ENCODE results near the gene NAALADL1.
"Not testable (repeated sequence)": the region's sequence is repeated elsewhere in the genome, so short reads cannot be mapped to it uniquely, and the experiment has no call there.

Gene NAALADL1

DNA sequence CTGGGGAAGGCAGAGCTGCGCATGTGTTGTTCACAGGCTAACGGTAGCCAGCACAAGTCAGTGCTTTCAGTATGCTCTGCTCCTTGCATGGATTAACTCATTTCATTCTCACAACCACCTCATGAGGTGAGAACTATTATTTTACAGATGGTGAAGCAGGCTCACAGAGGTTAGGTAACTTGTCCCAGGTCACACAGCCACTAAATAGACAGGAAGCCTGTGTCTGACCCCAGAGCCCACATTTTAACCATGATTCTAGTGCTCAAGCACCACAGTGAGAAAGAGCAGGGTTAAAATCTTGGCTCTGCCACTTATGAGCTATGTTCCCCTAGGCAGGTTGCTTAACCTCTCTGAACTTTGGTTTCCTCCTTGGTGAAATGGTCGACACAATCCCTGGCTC lies 37.4 kb downstream of the NAALADL1 start:
- intact Hi-C loops (cut with DNase I), result no loop called here
- DNase-seq, result no peak

DNA sequence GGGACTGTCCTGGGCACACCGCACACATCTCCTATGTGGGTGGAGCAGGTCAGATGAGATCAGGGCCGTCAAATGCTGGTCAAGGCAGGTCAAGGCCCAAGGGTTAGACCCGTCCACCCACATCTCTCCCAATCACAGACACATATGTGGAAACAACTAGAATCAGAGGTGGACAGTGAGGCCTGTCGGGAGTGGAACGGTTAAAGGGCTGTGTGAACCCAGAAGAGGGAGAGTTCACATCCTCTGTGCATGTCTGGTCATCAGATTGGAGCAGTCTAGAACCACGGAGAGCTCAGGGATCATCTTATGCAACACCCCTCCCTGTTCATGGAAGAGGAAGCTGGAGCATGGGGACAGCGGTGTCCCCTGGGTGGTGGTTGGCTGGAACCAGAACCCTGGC lies 38.5 kb downstream of the NAALADL1 start:
- no peak for DNase-seq
- intact Hi-C loops (cut with DNase I), result no loop called here

DNA sequence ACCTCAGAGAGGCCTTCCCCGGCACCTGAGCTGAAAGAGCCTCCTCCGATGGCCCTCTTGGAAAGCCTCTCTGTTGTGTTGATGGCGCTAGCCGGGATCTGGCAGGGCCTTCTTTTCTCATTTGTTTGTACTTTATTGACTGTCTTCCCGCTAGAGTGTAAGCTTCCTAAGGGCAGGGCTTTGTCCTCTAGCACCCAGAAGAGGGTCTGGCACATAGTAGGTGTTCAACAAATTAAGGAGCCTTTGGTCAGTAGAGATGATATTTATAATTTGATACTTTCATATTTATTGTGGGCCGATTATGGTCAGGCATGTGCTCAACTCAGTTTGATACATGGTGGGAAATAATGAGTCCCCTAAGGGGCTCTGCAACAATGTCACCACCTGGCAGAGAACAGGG lies 40.4 kb downstream of the NAALADL1 start:
- intact Hi-C loops (cut with DNase I), result no loop called here
- DNase-seq, result no peak

DNA sequence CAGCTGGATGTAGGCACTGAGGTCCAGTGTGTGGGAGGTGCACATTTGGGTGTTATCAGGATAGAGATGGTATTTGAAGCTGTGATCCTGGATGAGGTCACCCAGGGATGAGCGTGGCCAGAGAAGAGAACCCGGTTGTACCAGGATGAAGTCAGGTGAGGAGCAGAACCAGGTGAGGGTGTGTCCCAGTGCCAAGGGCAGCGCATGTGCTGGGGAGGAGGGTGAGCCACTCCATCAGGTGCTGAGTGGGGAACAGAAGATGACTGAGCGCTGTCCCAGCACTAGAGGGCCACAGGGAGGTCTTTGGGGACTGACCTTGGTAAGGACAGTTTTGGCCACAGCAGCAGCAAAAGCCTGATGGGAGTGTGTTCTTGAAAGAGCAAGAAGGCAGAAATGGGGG lies 41.6 kb downstream of the NAALADL1 start:
- DNase-seq, result no peak
- intact Hi-C loops (cut with DNase I), result no loop called here

DNA sequence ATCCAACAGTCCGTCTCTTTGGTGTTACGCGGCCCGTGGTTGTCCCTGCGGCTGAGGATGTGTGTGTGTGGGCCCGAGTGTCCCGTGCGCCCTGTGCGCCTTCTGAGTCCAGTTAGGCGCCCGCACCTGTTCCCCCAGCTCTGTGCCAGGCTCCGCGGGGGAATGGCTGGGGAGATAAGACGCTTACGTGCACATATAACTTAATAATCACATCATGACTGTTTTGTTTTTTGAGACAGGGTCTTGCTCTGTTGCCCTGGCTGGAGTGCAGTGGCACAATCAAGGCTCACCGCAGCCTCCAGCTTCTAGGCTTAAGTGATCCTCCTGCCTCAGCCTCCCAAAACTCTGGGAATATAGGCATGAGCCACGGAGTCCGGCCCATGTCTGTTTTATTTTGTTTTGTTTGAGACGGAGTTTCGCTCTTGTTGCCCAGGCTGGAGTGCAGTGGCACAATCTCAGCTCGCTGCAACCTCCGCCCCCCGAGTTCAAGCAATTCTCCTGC lies 43.6 kb downstream of the NAALADL1 start:
- peak in 1 of 10 donors; percentile 33 for DNase-seq
- intact Hi-C loops (cut with DNase I), result loop anchor here (1.0 to 5.0 kb wide), 5 partner anchors 13 to 167 kb away; partner anchors contain the start of genes CDCA5, SAC3D1, SNX15 and ZFPL1

DNA sequence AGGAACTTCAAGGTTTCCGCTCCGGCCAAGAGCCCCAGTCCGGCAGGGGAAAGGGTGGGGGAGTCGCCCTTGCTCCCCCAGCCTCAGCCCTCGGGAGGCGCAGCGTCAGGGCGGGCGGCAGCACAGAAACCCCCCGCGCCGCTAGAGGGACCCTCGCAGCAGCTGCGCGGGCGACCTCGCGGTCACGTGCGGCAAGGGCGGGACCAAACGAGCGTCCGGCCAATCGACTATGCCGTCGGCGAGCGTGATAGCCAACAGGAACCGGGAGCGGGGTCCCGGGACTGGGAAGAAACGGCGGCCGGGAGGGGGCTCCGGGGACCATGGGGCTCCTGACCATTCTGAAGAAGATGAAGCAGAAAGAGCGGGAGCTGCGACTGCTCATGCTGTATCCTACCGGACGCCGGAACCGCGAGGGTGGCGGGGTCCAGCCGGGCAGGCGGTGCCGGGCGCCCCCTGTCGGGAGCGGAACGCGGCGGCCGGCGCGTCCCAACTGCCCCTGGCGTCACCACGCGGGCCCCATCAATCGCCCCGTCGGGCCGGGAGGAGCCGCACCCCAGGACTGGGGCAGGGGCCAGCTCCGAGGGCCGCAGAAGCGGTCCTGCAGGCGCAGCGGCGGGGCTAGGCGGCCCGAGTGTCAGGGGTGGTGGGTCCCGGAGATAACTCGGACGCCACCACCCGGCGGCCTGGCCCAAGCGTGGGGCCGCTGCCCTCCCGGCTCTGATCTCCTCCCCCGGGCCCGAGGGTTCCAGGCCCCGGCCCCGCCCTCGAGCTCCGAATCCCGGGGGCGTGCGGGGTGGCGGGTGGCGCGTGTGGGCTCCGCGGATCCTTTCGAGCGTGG lies 44.2 kb downstream of the NAALADL1 start, which contains the start of gene ARL2:
ARL2 (plus strand) TSS at position 273 of the 838 bp plus-strand sequence; CDS start at position 321, 48 bp downstream.
- intact Hi-C loops (cut with DNase I), result loop anchor here (1.0 to 5.0 kb wide), 6 partner anchors 13 to 167 kb away; partner anchors contain the start of genes CDCA5, SAC3D1, SNX15 and ZFPL1
- DNase-seq, result peak; percentile 91 to 99 (median 94)

DNA sequence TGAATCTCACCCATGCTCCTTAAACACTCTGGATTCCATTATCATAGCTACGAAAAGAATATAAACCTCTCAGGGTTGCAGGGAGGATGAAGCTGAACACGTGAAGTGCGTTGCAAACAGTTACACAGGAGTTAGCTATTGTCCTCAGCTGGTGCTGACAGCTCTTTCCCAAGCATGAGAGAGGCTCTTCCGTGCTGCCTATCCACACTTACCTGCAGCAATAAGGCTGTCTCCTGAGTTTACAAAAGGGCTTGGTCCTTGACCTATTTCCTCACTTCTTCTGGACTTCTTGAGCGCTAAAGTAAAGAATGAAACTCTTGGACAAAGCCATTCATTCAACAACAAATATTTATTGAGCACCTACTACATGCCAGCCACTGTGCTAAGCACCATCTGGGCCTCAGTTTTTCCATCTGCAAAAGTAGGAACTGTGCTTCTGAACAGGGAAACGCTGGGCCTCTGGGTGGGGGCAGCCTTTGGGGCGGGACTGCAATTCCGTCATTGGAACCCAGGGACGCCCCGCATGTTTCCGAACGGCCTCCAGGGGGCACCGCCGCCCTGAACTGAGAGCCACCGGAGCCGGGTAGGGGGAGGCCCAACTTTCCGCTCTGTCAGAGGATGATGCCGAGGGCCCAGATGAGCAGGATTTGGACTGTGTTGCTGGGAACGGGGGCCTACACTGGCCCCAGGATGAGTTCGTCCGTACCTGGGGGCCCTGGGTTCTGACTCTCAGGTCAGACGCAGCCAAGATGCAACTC lies 45.0 kb downstream of the NAALADL1 start:
- DNase-seq, result peak; percentile 81 to 98 (median 89)
- intact Hi-C loops (cut with DNase I), result loop anchor here (2.0 to 5.0 kb wide), 3 partner anchors 86 to 166 kb away; no protein-coding TSS in a partner anchor

DNA sequence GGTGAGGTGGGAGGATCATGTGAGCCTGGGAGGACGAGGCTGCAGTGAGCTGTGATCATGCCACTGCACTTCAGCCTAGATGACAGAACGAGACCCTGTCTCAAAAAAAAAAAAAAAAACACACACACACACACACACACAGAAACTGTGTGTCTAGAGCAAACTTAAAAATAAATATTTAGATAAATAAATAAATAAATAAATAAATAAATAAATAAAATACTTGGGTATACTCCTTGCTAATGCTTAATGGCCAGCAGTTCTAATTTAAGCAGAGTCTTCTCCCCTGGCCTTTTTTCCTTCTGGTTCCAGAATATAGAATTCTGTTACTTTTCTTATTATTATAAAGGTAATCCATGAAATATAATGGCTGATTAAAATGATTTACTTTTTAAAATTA lies 49.5 kb downstream of the NAALADL1 start:
- intact Hi-C loops (cut with DNase I), result no loop called here
- DNase-seq, result no peak

DNA sequence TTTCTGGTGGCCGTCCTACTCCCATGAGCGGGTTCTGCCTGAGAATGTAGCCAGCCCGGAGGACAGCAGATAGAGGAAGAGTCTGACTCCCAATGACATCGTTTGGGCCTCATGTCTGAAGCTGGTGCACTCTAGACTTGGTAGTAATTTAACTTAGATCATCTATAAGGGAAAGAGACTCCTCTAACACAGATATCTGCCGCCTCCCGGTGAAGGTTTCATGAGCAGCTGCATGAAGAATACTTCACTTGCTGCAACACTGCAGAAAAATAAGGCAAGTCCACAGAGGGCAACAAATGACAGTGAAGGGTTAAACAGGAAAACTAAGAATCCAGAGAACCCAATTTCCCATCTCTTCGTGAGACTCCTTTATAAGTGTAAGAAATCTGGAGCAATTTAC lies 50.3 kb downstream of the NAALADL1 start:
- DNase-seq, result no peak
- intact Hi-C loops (cut with DNase I), result no loop called here

DNA sequence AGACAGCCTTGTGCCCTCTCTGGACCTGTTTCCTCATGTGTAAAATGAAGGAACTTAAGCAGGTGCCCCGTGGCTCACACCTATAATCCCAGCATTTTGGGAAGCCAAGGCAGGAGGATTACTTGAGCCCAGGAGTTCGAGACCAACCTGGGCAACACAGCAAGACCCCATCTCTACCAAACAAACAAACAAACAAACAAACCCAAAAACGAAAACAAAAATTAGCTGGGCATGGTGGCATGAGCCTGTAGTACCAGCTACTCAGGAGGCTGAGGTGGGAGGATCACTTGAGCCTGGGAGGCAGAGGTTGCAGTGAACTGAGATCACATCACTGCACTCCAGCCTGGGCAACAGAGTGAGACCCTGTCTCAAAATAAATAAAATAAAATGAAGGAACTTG lies 54.4 kb downstream of the NAALADL1 start:
- DNase-seq; intact Hi-C loops (cut with DNase I): not testable (repeated sequence)

DNA sequence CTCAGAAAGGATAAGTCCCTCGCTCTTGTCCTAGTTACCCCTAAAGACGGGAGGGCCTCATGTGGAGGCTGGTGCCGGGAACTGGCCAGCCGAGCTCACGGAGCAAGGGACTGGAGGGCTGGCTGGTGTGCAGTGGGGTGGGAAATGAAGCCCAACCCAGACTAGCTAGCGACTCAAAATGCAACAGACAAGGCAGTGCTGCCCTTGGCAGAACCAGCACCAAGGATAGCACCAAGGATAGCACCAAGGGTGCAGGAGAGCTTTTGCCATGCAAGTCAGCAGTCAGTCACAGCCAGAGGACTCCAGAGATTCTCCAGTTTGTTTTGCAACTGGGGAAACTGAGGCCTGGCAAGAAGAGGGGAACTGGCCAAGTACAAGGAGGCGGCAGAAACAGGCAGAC lies 55.1 kb downstream of the NAALADL1 start:
- peak in 2 of 10 donors; percentile 3 to 54 for DNase-seq
- intact Hi-C loops (cut with DNase I), result no loop called here

DNA sequence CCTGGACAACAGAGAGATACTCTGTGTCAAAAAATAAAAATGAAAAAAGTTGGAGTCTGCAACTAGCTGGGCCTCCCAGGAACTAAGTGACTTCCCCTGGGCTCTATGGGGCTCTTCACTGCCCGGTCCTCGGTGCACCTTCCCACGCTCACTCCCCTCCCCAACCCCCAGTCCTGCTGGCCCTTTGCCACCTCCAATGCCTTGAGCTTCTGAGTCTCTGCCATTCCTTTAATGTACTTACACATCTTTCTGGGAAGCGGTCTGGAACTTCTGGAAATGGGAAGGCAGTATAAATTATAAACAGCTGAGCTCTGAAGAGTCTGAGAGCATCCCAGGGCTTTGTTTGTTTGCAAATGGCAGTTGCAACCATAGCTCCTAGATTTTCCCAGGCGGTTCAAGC lies 55.6 kb downstream of the NAALADL1 start:
- peak in 1 of 10 donors; percentile 64 for DNase-seq
- intact Hi-C loops (cut with DNase I), result no loop called here

DNA sequence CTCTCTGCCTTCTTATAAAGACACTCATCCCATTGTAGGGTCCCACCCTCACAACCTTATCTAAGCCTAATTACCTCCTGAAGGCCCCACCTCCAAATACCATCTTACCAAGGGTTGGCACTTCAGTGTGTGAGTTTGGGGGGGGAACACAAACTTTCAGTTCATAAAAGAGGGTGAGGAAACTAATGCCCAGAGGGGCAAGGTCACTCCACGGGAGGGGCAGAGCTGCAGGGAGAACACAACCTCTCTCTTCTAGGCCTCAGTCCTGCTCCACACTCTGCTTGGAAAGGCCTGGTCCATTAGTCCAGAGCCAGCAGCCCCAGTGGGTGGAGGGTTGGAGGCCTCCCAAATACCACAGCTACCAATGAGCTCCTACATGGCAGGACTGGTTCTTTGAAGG lies 58.9 kb downstream of the NAALADL1 start:
- intact Hi-C loops (cut with DNase I), result no loop called here
- DNase-seq, result peak in 1 of 10 donors; percentile 21

DNA sequence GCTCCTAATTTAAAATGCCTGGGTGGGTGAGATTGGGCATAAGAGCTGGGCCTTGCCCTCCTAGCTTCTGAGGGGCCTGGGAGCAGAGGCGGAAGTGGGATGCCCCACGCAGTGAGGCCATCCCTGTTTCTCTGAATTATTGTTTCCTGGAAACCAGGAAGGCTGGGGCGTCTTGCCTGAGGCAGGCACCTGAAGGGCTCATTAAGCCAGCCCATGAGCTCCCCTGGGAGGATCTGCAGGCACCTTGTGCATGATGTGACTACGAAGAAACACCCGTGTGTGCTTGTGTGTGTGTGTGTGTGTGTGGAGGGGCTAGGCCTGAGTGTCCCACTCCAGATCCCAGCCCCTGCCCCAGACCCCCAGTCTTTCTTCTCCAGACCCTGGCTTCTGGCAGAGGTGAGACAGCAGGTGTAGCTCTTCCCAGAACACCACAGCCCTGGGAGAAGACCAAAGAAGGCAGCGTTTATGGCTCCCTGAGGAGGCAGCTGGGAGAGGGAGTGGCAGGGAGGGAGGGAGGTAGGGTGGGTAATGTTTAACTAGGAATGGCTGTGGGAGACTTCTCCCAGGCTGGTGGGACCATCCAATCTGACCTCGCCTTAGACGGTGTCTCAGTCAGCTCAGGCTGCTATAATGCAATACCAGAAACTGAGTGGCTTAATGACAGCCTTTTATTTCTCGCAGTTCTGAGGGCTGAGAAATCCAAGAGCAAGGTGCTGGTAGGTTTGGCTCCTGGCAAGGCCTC lies 59.5 kb downstream of the NAALADL1 start:
- peak in 1 of 10 donors; percentile 4 for DNase-seq
- intact Hi-C loops (cut with DNase I), result no loop called here

DNA sequence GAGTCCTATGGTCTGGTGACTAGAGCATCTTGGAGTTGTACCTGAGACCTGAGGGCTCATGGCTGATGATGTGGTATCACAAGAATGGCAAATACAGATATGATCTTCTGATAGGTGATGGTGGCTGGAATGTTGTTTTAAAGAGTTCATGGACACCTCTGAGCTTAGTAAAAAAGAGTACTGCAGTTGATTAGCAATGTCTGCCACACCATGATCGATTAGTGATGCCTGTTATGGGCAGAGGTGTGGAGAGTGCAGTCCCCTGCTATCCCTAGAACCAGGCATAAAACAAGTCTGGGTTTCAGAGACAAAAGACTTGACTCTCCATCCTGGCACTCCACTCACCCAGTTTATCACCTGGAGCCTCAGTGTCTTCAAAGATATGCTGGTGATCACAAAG lies 60.2 kb downstream of the NAALADL1 start:
- intact Hi-C loops (cut with DNase I), result no loop called here
- peak in 1 of 10 donors; percentile 4 for DNase-seq

DNA sequence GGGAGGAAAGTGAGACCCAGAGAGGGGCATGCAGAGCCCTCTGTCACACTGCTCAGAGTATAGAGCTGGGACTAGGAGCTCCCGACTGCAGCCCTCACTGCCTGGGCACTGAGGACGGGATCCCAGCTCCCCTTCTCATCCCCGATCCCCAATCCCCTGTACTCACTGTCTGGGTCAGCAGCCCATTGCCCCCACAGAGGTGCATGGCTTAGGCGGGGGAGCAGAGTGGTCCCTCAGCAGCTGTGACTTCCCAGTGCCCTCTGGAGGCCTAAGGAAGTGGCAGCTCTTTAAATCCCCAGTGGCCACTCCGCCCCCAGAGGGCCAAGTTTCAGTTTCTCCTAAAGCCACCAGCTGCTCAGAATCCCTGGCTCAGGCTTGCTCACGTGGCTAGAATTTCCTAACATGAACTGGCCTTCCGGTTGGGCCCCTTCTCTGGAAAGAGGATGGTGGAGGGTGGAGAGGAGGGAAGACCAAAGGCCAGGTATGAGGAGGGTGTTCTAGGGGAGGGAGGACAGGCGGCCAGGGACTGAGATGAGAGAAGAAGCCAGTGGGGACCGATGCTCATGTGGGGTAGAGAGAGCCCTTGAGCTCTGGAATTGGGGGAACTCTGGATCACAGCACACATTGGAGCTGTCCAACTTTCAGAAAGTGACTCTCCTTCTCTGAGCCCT lies 61.5 kb downstream of the NAALADL1 start, which contains the start of gene BATF2:
BATF2 (minus strand) TSS at position 262 of the 671 bp plus-strand sequence; CDS start at position 205, 57 bp downstream.
- DNase-seq, result peak; percentile 23 to 89 (median 53)
- intact Hi-C loops (cut with DNase I), result no loop called here

DNA sequence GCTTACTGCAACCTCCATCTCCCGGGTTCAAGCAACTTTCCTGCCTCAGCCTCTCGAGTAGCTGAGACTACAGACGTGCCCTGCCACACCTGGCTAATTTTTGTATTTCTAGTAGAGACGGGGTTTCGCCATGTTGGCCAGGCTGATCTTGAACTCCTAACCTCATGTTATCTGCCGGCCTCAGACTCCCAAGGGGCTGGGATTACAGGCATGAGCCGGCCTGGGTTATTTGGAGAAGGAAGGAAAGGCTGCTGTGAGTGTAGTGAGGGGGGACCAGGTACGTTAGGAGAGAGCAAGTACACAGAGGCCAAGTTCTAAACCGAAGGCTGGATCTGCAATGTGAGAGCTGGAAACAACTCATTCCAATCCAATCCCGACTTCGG lies 62.0 kb downstream of the NAALADL1 start:
- peak in 1 of 10 donors; percentile 10 for DNase-seq
- intact Hi-C loops (cut with DNase I), result no loop called here

All from posterior cingulate gyrus (tissue), 11 donors.